Mucosa of gallbladder (tissue), 1 donor: Measurements from ENCODE around the gene IP6K2. TPM values are rescaled to one million over a fixed set of nuclear protein-coding genes. Genes with fewer than 3 reads are reported as not detected.

Experiments used
- DNase-seq: peaks from one replicate; pipeline ENCODE4 v3.0.0-alpha.2; 2020; ENCODE audit warnings: low spot score
- total RNA-seq: library from RNA; stranded (reverse); gene quantifications from one replicate; pipeline ENCODE4 v1.2.1, GENCODE V29; 2021
- donor health status: DM: no; HTN: no; CAD: no.

IP6K2 gene
- total RNA-seq, 1 donor from 2014 or later: 98.3 TPM

- no peak for DNase-seq
Measured at GRCh38 chr3:48690846-48691458, 26.1 kb downstream of the IP6K2 start.

DNA sequence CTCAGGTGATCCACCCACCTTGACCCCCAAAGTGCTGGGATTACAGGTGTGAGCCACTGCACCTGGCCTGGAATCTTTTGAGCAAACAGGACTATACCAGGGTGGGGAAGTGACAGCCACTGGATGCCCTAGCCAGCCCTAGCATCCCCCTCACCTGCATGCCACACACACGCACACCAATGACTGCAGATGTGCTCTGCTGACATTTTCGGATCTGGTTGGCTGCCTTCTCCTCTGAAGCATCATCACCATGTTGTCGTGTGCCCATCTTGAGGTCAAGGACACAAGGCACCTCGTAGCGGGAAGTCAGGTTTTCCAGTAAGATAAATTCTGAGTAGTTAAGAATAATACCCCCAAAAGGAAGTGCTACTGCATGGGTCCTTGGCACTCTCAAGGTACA is 27.6 kb downstream of the IP6K2 start:
- DNase-seq: no peak

- DNase-seq: no peak
Measured at GRCh38 chr3:48688737-48689075, 28.3 kb downstream of the IP6K2 start.

- DNase-seq: no peak
Measured at GRCh38 chr3:48688032-48688736, 28.8 kb downstream of the IP6K2 start.

- no peak for DNase-seq
Measured at GRCh38 chr3:48687220-48687678, 29.8 kb downstream of the IP6K2 start.

- no peak for DNase-seq
Measured at GRCh38 chr3:48686538-48687219, 30.3 kb downstream of the IP6K2 start.

- peak; percentile 91 for DNase-seq
Measured at GRCh38 chr3:48685603-48686511, 31.2 kb downstream of the IP6K2 start, which contains the start of gene NCKIPSD. Gene NCKIPSD (minus strand): TSS chr3:48685915. CDS start chr3:48685807, 108 bp downstream.

- DNase-seq: no peak
Measured at GRCh38 chr3:48685293-48685602, 31.8 kb downstream of the IP6K2 start.

DNA sequence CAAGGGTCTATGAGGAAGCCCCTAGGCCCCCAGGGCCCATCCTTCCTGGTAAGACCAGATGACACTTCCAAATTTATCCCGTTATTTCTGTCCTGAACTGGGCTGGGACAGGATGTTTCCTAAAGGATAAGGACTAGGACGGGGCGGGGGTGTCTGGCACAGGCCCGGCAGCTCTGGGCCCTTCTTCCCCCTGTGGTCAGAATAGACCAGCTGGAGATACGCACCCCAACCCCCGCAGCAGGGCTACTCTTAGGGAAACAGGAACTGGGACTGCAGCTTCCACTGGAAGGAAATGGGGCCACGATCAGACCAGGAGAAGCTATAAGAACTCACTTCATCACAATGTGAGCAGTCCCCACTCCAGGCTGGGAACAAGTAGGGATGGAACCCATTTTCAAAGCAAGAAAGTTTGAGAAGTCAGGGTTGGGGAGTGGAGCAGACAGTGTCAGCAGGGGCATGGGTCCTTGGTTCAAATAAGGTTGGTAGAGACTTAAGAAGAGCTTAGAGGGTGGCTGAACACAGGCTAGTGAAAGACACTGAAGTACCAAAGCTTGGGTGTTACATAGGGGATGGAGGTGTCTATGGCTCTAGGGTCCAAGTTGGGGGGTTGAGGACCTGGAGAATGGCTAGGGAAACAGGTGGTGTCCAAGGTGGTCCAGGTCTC is 32.4 kb downstream of the IP6K2 start:
- DNase-seq: peak; percentile 31

GRCh38 chr3:48684054-48684349 is 33.0 kb downstream of the IP6K2 start:
- no peak for DNase-seq

DNA sequence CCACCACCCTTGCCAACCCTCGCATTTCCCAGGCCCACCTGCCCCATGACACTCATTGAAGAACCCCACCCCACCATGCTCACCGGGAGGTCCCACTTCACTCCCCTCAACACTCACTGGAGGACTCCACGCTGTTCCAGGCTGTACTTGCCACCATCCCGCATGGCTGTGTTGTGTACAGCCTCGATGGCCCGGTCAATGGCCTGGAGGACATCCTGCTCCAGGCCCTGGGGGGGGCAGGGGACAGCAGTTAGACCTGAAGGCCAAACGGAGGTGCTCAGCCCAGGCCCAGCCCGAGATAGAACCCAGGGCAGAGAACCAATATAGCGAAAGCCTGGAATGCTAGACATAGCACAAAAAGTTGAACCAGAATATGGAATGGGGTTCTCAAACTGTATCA is 34.2 kb downstream of the IP6K2 start:
- no peak for DNase-seq

DNA sequence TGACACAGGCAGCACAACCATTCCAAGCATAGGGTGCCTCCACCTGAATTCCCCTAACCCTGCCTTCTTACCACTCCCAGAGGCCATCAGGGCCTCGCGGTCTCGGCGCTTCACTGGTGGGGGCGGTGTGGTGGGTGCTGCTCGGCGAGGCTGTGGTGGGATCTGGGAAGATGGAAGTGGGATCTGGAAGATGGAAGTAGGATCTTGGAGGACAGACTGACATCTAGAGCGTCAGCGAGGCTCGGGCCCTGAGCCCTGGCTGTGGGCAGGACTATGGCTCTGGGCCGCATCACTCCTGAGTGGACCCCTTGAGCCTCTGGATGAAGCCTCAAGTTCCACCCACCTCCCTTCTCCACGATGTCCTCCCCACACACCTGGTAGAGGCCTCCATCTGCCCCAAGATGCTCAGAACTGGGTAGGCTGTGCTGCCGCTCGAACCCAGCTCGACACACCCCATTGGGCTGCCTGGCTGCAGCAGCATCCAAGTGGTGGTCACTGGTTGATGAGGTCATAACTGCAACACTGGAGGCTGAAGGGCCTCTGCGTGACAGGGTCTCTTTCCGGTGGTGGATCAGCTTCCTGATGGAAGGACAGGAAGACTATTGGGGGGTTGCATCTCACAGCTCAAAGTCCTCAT is 34.9 kb downstream of the IP6K2 start:
- DNase-seq: no peak

DNA sequence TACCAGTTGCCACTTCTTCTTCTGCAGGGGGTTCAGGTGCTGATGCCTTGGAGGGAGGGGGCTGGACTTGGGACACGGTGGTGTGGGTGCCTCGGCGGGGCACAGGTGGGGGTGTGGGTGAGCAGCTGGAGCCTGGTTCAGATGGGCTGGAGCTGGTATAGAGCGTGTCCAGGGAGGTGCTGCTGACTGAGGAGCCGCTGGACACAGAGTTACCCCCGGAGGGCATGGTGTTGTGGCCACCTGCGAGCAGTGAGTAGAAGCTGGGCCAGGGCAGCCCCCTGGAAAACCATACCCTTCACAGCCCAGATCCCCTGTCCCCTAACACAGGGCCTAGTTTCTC is 35.5 kb downstream of the IP6K2 start:
- DNase-seq: no peak

- DNase-seq: no peak
Measured at GRCh38 chr3:48680811-48681540, 36.0 kb downstream of the IP6K2 start.

GRCh38 chr3:48679411-48680391 is 37.3 kb downstream of the IP6K2 start:
- no peak for DNase-seq

- DNase-seq: no peak
Measured at GRCh38 chr3:48678566-48679380, 38.2 kb downstream of the IP6K2 start.

DNA sequence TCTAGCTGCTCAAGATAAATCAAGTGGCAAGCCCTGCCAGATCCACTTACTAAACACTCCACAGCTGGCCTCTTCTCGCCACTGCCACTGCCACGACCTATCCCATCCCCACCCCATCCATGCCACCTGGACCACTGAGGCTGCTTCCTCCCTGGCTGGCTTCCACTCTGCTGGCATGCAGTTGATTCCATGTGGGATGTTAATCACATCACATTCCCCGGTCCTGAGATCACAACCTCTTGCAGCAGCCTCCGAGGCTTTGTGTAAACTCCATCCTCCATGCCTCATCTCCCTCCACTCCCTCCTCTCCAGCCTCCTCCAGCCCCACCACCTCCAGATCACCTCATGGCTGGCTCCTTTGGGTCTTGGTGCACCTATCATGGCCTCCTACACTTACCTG is 39.0 kb downstream of the IP6K2 start:
- DNase-seq: no peak

- DNase-seq: no peak
Measured at GRCh38 chr3:48674505-48674904, 42.5 kb downstream of the IP6K2 start.

DNA sequence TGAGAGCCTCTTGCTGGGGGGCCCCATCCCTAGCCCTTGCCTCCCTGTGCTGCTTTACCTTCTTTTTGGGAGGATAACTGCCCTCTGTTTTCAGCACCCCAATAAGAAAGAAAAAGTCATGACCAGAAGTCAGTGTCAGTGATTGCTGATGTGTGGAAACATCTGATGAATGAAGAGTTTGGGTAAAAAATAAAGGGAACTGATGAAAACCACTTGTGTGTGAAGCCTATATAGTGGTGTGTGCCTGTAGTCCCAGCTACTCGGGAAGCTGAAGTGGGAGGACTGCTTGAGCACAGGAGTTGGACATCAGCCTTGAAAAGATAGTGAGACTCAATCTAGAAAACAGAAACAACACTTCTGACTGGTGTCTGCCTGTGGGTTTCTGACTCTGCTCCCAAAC is 44.5 kb downstream of the IP6K2 start:
- DNase-seq: no peak
